ENCODE measurements around the gene JMJD1C. TPM values are rescaled to one million over a fixed set of nuclear protein-coding genes. Genes with fewer than 3 reads are reported as not detected.

The JMJD1C gene
- total and polyA plus RNA-seq, 10 of the 15 experiments (the other 5 are each of a cell fraction or from before 2014, with no cell fraction given), result 31.2 to 83.3 (median 49.5) TPM

DNA sequence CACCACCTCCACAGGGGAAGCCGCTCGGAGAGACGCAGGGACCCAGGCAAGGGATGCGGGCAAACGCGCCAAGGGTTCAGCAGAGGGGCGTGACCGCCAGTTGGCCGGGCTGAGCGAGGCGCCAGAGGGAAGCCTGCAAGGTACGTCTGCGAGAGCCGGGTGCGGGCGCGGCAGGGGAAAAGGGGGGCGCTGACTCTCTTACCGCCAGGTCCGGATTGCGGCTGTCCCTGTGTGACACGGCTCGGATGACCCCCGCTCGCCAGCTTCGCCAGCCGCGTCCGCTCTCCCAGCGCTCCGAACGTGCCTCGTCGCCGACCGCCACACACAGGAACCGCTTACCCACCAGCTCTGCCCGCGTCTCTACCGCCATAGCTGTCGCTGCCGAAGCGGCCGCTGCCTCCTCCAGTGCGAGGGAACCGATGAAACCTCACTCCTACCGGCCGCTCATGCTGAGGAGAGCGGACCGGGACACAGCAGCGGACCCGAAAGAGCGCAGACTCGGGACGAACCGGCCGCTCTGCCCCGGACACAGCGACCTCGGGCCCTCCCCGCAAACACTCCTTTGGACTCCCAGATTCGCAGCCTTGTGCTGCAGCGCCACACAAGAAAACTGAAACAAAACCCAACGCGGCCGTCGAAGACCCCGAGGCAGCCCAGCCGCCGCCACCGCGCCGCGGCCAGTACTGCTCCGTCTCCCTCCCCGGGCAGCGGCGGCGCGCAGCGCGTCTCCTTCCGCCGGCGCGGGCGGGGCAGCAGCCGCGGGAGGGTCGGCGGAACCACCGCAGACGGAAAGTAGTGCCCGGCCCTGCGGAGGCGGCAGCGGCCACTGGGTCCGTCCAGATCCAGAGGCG lies at the start of gene JMJD1C (continued):
- TF ChIP-seq ZNF384 (IDR thresholded peaks at IDR 0.05; ENCODE audit: borderline replicate concordance, low read depth, low read length), result no peak
- peak; percentile 78 for TF ChIP-seq RBBP5 (conservative IDR thresholded peaks at IDR 0.05)
- peak; percentile 70; the same call in 1 of the 2 replicates for TF ChIP-seq ZNF24 (IDR thresholded peaks at IDR 0.05)
- peak; percentile 60 for TF ChIP-seq NR2F1 (conservative IDR thresholded peaks at IDR 0.05)
- TF ChIP-seq ETV6 (conservative IDR thresholded peaks at IDR 0.05 in 1 of 2, IDR thresholded peaks at IDR 0.05 in 1 of 2; ENCODE audit: borderline replicate concordance in 1 of 2, low read depth in 1 of 2), result peak in 1 of 2 experiments; percentile 19; a peak in 2 of 4 replicates
- peak; percentile 41; the same call in 1 of the 2 replicates for TF ChIP-seq CREM (IDR thresholded peaks at IDR 0.05; ENCODE audit: low read depth)
- TF ChIP-seq, protein P1, sequence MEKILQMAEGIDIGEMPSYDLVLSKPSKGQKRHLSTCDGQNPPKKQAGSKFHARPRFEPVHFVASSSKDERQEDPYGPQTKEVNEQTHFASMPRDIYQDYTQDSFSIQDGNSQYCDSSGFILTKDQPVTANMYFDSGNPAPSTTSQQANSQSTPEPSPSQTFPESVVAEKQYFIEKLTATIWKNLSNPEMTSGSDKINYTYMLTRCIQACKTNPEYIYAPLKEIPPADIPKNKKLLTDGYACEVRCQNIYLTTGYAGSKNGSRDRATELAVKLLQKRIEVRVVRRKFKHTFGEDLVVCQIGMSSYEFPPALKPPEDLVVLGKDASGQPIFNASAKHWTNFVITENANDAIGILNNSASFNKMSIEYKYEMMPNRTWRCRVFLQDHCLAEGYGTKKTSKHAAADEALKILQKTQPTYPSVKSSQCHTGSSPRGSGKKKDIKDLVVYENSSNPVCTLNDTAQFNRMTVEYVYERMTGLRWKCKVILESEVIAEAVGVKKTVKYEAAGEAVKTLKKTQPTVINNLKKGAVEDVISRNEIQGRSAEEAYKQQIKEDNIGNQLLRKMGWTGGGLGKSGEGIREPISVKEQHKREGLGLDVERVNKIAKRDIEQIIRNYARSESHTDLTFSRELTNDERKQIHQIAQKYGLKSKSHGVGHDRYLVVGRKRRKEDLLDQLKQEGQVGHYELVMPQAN (conservative IDR thresholded peaks at IDR 0.05), result peak; percentile 45
- no peak for TF ChIP-seq BMI1 (IDR thresholded peaks at IDR 0.05; ENCODE audit: borderline replicate concordance)
- TF ChIP-seq TBL1XR1 (IDR thresholded peaks at IDR 0.05; ENCODE audit: low read depth, low read length), result no peak
- peak; percentile 76 for TF ChIP-seq LARP7 (IDR thresholded peaks at IDR 0.05)
- peak; percentile 95; the same call in 1 of the 2 replicates for TF ChIP-seq ASH2L (IDR thresholded peaks at IDR 0.05; ENCODE audit: borderline replicate concordance, low read depth)
- TF ChIP-seq CBFB (IDR thresholded peaks at IDR 0.05; ENCODE audit: low read depth), result peak; percentile 62; the same call in 1 of the 2 replicates
- TF ChIP-seq, protein P2, sequence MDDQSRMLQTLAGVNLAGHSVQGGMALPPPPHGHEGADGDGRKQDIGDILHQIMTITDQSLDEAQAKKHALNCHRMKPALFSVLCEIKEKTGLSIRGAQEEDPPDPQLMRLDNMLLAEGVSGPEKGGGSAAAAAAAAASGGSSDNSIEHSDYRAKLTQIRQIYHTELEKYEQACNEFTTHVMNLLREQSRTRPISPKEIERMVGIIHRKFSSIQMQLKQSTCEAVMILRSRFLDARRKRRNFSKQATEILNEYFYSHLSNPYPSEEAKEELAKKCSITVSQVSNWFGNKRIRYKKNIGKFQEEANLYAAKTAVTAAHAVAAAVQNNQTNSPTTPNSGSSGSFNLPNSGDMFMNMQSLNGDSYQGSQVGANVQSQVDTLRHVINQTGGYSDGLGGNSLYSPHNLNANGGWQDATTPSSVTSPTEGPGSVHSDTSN (IDR thresholded peaks at IDR 0.05; ENCODE audit: insufficient replicate concordance, low read depth, low read length), result peak; percentile 65
- TF ChIP-seq DPF2 (IDR thresholded peaks at IDR 0.05), result peak; percentile 84
- no peak for TF ChIP-seq PAX5 (IDR thresholded peaks at IDR 0.05; ENCODE audit: borderline replicate concordance, low read depth, low read length)
- peak; percentile 64; the same call in 1 of the 2 replicates for TF ChIP-seq TCF12 (IDR thresholded peaks at IDR 0.05; ENCODE audit: low read depth, low read length)
- peak; percentile 68 for TF ChIP-seq TARDBP (IDR thresholded peaks at IDR 0.05; ENCODE audit: borderline replicate concordance)
- TF ChIP-seq, protein P3, sequence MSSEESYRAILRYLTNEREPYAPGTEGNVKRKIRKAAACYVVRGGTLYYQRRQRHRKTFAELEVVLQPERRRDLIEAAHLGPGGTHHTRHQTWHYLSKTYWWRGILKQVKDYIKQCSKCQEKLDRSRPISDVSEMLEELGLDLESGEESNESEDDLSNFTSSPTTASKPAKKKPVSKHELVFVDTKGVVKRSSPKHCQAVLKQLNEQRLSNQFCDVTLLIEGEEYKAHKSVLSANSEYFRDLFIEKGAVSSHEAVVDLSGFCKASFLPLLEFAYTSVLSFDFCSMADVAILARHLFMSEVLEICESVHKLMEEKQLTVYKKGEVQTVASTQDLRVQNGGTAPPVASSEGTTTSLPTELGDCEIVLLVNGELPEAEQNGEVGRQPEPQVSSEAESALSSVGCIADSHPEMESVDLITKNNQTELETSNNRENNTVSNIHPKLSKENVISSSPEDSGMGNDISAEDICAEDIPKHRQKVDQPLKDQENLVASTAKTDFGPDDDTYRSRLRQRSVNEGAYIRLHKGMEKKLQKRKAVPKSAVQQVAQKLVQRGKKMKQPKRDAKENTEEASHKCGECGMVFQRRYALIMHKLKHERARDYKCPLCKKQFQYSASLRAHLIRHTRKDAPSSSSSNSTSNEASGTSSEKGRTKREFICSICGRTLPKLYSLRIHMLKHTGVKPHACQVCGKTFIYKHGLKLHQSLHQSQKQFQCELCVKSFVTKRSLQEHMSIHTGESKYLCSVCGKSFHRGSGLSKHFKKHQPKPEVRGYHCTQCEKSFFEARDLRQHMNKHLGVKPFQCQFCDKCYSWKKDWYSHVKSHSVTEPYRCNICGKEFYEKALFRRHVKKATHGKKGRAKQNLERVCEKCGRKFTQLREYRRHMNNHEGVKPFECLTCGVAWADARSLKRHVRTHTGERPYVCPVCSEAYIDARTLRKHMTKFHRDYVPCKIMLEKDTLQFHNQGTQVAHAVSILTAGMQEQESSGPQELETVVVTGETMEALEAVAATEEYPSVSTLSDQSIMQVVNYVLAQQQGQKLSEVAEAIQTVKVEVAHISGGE (CRISPR knock-in tag; IDR thresholded peaks at IDR 0.05), result no peak
- peak; percentile 83 for TF ChIP-seq IKZF1 (conservative IDR thresholded peaks at IDR 0.05)
- peak; percentile 60; the same call in 1 of the 2 replicates for TF ChIP-seq SIN3A (IDR thresholded peaks at IDR 0.05; ENCODE audit: low read depth, low read length)
- 0 out of 2 replicates have a peak, but pooled peaks have one; percentile 44 for TF ChIP-seq ZNF207 (IDR thresholded peaks at IDR 0.05; ENCODE audit: borderline replicate concordance)
- TF ChIP-seq POLR2AphosphoS5 (IDR thresholded peaks at IDR 0.05; ENCODE audit: low read length), result peak; percentile 82
- TF ChIP-seq MEF2A (IDR thresholded peaks at IDR 0.05; ENCODE audit: insufficient read depth, low read depth, low read length), result 0 out of 2 replicates have a peak, but pooled peaks have one; percentile 34
- peak in 1 of 2 experiments; percentile 70; a peak in 2 of 4 replicates for TF ChIP-seq BHLHE40 (IDR thresholded peaks at IDR 0.05; ENCODE audit: borderline replicate concordance in 1 of 2, low read depth in 2 of 2, low read length in 1 of 2)

Measured in GM12878 (cell line).